SK-N-MC (cell line): ENCODE data around the gene SAPCD1.

Experiments used
- EZH2 ChIP-seq: fragments of 200-600 bp; sonication (generic); IDR thresholded peaks from one replicate; pipeline ENCODE4 v1.6.1; 2017; ENCODE audit warnings: antibody characterized with exemption
- POLR2AphosphoS5 ChIP-seq: IDR thresholded peaks from 2 replicates; pipeline ENCODE4 v1.6.1; 2012; ENCODE audit warnings: mild to moderate bottlenecking, low read depth, low read length, borderline replicate concordance

- TF ChIP-seq EZH2 (no peak), POLR2AphosphoS5 (no peak)
These were observed 1.1 kb upstream of the SAPCD1 start for GRCh38 chr6:31761343-31761742.
